Omental fat pad (tissue), 4 donors: ENCODE results near the gene EDN3. TPM values are rescaled to one million over a fixed set of nuclear protein-coding genes. Genes with fewer than 3 reads are reported as not detected.

Experiments used
- ATAC-seq: fragments of 150-250 bp; one replicate; pipeline ENCODE4 v1.9.1; 2016; ENCODE audit warnings: mild to moderate bottlenecking, moderate library complexity; ENCODE audit not compliant: low FRiP score
- DNase-seq: peaks from one replicate; pipeline ENCODE4 v3.0.0-alpha.2; 2019; ENCODE audit warnings: low spot score
- total RNA-seq, 4 donors: library from RNA; depleted of rRNA; stranded (reverse); fragments of >200 nt; gene quantifications; one replicate each; pipeline ENCODE4 v1.1.0, GENCODE V29; 2016
- TF ChIP-seq, protein P1 (sequence below), 3 donors: fragments of 450-650 bp; IDR thresholded peaks; one replicate each; pipeline ENCODE4 v1.5.1; 2016 to 2017; ENCODE audit warnings: antibody characterized with exemption in 3 of 3, mild to moderate bottlenecking in 3 of 3, moderate library complexity in 2 of 3

Gene EDN3
- total RNA-seq, 4 donors from 2014 or later = not detected

- no peak for DNase-seq
- no peak for ATAC-seq
- TF ChIP-seq, protein P1, sequence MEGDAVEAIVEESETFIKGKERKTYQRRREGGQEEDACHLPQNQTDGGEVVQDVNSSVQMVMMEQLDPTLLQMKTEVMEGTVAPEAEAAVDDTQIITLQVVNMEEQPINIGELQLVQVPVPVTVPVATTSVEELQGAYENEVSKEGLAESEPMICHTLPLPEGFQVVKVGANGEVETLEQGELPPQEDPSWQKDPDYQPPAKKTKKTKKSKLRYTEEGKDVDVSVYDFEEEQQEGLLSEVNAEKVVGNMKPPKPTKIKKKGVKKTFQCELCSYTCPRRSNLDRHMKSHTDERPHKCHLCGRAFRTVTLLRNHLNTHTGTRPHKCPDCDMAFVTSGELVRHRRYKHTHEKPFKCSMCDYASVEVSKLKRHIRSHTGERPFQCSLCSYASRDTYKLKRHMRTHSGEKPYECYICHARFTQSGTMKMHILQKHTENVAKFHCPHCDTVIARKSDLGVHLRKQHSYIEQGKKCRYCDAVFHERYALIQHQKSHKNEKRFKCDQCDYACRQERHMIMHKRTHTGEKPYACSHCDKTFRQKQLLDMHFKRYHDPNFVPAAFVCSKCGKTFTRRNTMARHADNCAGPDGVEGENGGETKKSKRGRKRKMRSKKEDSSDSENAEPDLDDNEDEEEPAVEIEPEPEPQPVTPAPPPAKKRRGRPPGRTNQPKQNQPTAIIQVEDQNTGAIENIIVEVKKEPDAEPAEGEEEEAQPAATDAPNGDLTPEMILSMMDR (IDR thresholded peaks at IDR 0.05) = no peak
These were observed 35.1 kb upstream of the EDN3 start for GRCh38 chr20:59265298-59265697.

GRCh38 chr20:59268870-59269269, 31.5 kb upstream of the EDN3 start:
- no peak for ATAC-seq
- TF ChIP-seq, protein P1 (IDR thresholded peaks at IDR 0.05) = no peak
- no peak for DNase-seq

GRCh38 chr20:59269411-59270025, 30.9 kb upstream of the EDN3 start:
- ATAC-seq (no peak), DNase-seq (no peak)
- TF ChIP-seq, protein P1 (IDR thresholded peaks at IDR 0.05) = no peak

DNA sequence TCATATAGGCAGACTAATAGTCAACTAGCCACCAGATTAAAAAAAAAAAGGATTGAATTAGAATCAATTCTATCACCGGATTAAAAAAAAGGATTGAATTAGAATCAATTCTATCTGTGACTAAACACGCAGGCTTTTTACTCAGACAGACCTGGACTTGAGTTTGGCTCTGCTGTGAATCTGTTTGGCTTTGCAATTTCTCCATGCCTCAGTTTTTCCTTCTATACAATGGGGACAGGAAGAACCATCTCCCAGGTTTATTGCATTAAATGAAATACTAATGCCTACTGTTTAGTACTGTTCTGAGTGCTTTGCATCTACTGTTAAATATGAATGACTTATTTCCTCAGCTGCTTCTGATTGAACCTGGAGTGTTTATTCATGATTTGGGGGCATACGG, 30.0 kb upstream of the EDN3 start:
- DNase-seq (no peak), ATAC-seq (no peak)
- TF ChIP-seq, protein P1 (IDR thresholded peaks at IDR 0.05) = no peak

DNA sequence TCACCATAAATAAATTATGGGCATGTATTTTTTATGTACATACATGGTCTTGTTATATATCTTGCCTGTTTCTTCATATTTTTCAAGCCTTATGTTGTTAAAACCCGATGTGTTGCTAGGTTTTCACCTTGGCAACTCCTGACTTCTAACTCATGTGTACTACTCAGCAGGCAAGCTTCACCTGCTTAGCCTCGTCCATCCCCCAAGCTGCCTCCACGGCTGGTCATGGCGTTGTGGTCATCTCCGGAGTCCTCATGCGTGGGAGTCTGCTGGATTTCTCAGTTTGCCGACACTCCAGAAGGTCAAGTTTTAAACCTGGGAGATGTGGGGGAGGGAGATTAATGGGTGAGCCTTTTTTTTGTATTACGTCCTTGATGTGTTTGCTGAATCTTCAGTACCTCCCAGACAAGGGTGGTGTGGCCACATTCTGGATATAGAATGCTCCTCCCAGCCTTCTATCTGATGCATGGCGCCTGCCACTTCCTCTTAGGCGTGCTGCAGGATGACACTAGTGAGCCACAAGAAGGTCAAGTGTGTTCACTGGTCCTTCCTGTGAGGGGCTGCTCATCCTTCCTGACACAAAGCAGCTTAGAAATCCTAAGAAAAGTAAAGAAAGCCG, 26.6 kb upstream of the EDN3 start:
- ATAC-seq (no peak), DNase-seq (no peak)
- TF ChIP-seq, protein P1 (IDR thresholded peaks at IDR 0.05) = no peak

DNA sequence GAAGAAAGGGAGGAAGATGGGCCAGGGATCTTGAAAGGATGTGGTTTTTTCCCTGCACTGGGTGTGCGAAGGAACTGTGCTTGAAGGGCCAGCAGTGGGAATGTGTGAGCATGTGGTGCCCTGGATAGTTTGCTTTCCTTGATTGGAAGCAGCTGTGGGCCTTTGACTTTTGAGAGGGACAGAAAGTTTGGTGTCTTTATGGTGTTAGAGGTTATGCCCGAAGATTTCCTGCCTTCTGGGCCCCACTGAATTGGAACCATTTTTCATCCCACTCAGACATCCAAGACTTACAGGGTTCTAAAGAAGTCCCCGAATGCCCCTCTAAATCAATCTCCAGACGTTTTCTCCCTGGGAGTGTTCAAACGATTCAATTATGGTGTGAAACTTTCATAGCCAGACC, 23.5 kb upstream of the EDN3 start:
- ATAC-seq (no peak), DNase-seq (no peak)
- TF ChIP-seq, protein P1 (IDR thresholded peaks at IDR 0.05) = no peak

GRCh38 chr20:59284470-59284869, 15.9 kb upstream of the EDN3 start:
- DNase-seq (no peak), ATAC-seq (no peak)
- TF ChIP-seq, protein P1 (IDR thresholded peaks at IDR 0.05) = no peak
